Epithelial cell of proximal tubule (primary cell): ENCODE results near the gene FBRSL1. TPM values are rescaled to one million over a fixed set of nuclear protein-coding genes. Genes with fewer than 3 reads are reported as not detected.

Source experiments
- DNase-seq: peaks from one replicate; pipeline ENCODE4 v3.0.0-alpha.2; 2011; ENCODE audit warnings: low read depth
- H3K4me3 ChIP-seq: 2 replicates; pipeline ENCODE4 v1.5.1; 2011; ENCODE audit warnings: low read depth, mild to moderate bottlenecking, low read length
- total RNA-seq: library from RNA; depleted of rRNA; stranded (reverse); fragments of >200 nt; gene quantifications from 2 replicates; pipeline ENCODE4 v1.2.3, GENCODE V29; 2015
- TF ChIP-seq, protein P1 (sequence below): conservative IDR thresholded peaks from 2 replicates; pipeline ENCODE4 v1.5.1; 2012; ENCODE audit warnings: low read depth, mild to moderate bottlenecking, low read length

Gene FBRSL1
- total RNA-seq, 1 donor from 2014 or later: 95.9 TPM

DNA sequence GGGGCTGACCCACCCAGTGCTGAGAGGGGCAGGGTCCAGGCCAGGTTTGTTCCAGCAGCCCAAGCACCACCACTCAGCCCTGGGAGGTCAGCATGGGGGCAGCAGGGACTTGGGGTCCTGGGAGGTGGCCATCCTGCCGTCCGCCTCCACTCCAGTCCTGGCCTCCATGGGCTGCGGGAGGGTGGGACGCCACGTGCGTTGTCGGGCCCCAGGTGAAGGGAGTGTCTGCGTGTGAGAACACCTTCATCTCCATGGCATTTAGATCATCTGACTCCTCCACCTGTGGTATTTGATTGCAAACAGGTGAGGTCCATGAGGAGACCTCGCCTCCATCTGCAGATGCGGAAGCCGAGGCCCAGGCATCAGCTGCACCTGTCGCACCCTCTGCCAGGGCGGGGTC lies 44.1 kb downstream of the FBRSL1 start:
- DNase-seq: no peak
- no peak overlapping the region for H3K4me3 ChIP-seq
- TF ChIP-seq, protein P1, sequence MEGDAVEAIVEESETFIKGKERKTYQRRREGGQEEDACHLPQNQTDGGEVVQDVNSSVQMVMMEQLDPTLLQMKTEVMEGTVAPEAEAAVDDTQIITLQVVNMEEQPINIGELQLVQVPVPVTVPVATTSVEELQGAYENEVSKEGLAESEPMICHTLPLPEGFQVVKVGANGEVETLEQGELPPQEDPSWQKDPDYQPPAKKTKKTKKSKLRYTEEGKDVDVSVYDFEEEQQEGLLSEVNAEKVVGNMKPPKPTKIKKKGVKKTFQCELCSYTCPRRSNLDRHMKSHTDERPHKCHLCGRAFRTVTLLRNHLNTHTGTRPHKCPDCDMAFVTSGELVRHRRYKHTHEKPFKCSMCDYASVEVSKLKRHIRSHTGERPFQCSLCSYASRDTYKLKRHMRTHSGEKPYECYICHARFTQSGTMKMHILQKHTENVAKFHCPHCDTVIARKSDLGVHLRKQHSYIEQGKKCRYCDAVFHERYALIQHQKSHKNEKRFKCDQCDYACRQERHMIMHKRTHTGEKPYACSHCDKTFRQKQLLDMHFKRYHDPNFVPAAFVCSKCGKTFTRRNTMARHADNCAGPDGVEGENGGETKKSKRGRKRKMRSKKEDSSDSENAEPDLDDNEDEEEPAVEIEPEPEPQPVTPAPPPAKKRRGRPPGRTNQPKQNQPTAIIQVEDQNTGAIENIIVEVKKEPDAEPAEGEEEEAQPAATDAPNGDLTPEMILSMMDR: no peak

DNA sequence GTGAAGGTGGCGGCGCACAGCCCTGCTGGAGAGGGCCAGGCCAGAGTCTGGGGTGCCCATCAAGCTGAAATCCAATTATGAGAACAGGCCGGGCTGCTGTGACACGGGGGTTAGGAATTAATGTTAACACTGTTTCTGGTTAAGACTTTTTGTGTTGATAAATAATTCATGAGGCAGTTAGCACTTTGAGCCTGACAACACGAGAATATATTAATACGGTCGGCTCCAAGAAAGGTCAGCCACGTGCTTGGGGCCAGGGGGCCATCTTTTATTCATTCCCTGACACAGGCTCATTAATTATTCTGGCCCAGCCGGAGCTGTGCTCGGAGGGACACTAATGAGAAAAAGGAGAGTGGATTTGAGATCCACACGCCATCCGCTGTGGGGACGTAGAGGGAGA lies 45.1 kb downstream of the FBRSL1 start:
- TF ChIP-seq, protein P1: no peak
- no peak for DNase-seq
- no peak overlapping the region for H3K4me3 ChIP-seq

DNA sequence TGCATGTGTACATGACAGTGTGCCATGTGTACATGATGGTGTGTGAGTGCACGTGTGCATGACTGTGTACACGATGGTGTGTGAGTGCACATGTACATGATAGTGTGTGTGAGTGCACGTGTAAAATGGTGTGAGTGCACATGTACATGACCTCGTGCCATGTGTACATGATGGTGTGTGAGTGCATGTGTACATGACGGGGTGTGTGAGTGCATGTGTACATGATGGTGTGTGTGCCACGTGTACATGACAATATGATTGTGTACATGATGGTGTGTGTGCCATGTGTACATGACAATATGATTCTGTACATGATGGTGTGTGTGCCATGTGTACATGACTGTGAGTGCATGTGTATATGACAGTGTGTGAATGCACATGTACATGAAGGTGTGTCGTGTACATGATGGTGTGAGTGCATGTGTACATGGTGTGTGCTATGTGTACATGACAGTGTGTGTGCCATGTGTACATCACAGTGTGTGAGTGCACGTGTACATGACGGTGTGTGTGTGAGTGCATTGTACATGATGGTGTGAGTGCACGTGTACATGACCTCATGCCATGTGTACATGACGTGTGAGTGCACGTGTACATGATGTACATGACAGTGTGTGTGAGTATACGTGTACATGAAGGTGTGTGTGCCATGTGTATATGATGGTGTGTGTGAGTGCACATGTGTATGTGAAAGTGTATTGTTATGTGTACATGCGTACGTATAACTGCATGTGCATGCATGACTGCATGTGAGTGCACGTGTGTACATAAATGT lies 46.3 kb downstream of the FBRSL1 start:
- TF ChIP-seq, protein P1: no peak
- no peak overlapping the region for H3K4me3 ChIP-seq
- no peak for DNase-seq

DNA sequence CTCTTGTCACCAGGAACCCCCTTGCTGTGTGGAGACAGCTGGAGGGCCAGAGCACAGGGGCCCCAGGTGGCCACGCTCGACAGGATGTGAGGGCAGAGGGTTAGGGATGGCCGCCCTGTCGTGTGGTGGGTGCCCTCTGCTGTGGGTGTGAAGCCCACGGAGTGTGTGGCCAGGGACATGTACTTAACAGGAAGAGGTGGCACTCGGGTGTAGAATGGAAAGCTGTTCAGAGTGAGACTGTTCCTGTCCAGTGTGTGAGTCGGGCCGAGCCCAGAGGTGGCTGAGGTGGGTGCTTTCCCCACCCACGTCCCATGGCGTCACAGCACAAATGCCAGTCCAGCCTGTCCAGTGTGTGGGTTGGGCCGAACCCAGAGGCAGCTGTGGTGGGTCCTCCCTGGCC lies 47.1 kb downstream of the FBRSL1 start:
- no peak overlapping the region for H3K4me3 ChIP-seq
- TF ChIP-seq, protein P1: no peak
- DNase-seq: no peak

DNA sequence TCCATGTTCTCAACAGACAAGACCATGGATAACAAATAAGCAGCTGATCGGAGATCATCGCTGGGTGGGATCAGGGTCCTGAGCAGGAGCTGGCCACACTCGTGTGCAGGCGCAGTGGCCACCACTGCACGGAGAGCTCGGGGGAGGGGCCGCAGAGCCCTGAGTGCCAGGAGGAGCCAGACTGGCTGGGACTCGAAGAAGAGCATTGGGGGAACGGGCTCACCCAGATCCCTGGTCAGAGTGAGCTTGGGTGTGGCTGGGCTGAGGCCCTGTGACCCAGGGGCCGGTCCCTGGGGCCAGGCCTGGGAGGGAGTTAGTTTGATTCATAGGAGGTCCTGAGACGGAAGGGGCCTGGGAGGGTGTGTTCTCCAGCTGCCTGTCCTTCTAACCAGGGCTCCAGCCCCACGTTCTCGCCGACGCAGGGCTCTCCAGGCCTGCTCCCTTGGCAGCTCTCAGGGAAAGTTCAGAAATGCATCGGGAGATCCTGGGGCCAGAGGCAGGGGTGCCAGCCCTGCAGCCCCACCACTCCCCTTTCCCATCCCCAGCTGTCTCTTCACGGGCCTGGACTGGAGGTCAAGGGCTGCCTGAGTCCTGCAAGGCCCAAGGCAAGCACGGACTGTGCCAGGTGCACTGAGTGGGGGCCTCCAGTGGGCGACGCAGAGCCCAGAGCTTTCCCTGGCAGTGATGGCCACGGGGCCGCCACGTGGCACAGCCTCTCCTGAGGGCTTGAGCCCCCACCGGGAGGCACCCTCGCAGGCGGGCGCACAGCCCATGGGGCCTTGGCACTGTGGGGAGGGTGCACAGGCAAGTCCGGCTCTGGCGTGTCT lies 48.1 kb downstream of the FBRSL1 start:
- TF ChIP-seq, protein P1: no peak
- no peak overlapping the region for H3K4me3 ChIP-seq
- no peak for DNase-seq

DNA sequence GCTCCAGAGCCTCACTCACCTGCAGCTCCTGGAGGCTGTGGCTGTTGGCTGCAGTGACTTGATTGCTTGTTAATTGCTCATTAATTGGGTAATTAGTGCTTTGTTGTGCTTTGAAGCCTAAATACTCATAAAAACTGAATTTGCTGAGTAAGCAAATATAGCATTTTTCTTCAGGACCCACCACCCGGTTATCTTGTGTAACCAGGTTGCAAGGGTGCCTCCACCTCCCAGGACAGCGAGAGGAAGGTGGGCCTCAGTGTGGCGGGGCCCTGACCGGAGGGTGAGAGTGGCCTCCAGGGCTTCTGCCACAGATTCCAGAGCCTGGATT lies 48.7 kb downstream of the FBRSL1 start:
- TF ChIP-seq, protein P1: no peak
- no peak overlapping the region for H3K4me3 ChIP-seq
- no peak for DNase-seq
